ENCODE data around the gene PLB1. TPM values are rescaled to one million over a fixed set of nuclear protein-coding genes. Genes with fewer than 3 reads are reported as not detected.

PLB1 gene
- total and polyA plus RNA-seq, 3 experiments from 2014 or later = 0.16 to 0.39 (median 0.35) TPM

GRCh38 chr2:28610583-28611201, 114.8 kb downstream of the PLB1 start:
- Histone ChIP-seq H3K27ac (ENCODE audit: low read depth, low read length) (no peak overlapping the region), H3K4me1 (ENCODE audit: insufficient read depth, low read length) (peaks cover 36% of the 10 kb centered on the region), H3K36me3 (ENCODE audit: insufficient read depth, low read length) (no peaks in the 10 kb centered on the region), H3K4me3 (ENCODE audit: low read length) (no peak overlapping the region), H3K9me3 (ENCODE audit: low read length) (no peaks in the 10 kb centered on the region), H3K27me3 (ENCODE audit: insufficient read depth, low read length, poor library complexity, severe bottlenecking) (no peaks in the 10 kb centered on the region)
- no peaks in the 10 kb centered on the region for H3K9me3 Mint-ChIP-seq
- DNase-seq = no peak
- peak overlapping the region in 3 of 8 donors; percentile 1 to 64 (median 43) for H3K27ac Mint-ChIP-seq
- no peak overlapping the region for H3K4me3 Mint-ChIP-seq
- H3K4me1 Mint-ChIP-seq = peaks cover 0 to 12% (median 4%) of the 10 kb centered on the region in 3 donors
- no peaks in the 10 kb centered on the region for H3K36me3 Mint-ChIP-seq
- ChIA-PET CTCF (no interaction called here), POLR2A (no interaction called here)
- peaks cover 1 to 4% of the 10 kb centered on the region in 2 donors for H3K27me3 Mint-ChIP-seq

DNA sequence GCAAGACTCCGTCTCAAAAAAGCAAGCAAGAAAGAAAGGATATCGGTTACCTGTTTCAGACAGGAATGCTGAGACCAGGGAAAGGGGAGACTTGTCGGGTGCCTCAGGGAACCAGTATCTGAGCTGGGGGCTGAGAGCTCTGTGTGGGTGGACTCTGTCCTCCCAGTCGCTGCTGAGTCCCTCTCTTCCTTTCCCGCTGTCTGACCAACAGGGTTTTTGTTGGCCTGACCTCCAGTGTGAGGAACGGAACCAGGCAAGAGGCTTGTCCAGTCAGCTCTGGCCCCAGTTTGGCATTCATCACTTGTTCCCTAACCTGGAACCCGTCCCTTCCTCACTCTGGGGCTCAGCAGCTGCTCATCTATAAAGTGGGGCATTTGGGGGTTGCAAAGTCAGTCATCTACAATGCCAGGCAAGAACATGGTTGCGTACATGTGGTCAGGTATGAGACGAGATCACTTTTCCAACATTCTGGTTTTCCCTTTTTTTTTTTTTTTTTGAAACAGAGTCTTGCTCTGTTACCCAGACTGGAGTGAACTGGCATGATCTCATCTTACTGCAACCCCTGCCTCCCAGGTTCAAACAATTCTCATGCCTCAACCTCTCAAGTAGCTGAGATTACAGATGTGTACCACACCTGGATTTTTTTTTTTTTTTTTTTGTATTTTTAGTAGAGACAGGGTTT, 116.4 kb downstream of the PLB1 start:
- no peak for DNase-seq
- no peak overlapping the region for H3K4me3 Mint-ChIP-seq
- Histone ChIP-seq H3K36me3 (ENCODE audit: insufficient read depth, low read length) (no peaks in the 10 kb centered on the region), H3K27ac (ENCODE audit: low read depth, low read length) (no peak overlapping the region), H3K4me1 (ENCODE audit: insufficient read depth, low read length) (peaks cover 51% of the 10 kb centered on the region), H3K4me3 (ENCODE audit: low read length) (no peak overlapping the region), H3K27me3 (ENCODE audit: insufficient read depth, low read length, poor library complexity, severe bottlenecking) (no peaks in the 10 kb centered on the region), H3K9me3 (ENCODE audit: low read length) (no peaks in the 10 kb centered on the region)
- H3K27me3 Mint-ChIP-seq = peaks cover 1 to 4% of the 10 kb centered on the region in 2 donors
- no peaks in the 10 kb centered on the region for H3K36me3 Mint-ChIP-seq
- H3K27ac Mint-ChIP-seq = peak overlapping the region in 3 of 8 donors; percentile 12 to 65 (median 25)
- POLR2A ChIA-PET = interaction anchor here (0.7 kb wide), 1 partner anchor 1256 kb away, joined by 8 read pairs; the partner anchor contains the start of gene GTF3C2
- peaks cover 2 to 21% (median 5%) of the 10 kb centered on the region in 3 donors for H3K4me1 Mint-ChIP-seq
- CTCF ChIA-PET = interaction anchor here (0.7 to 1.5 kb wide), 5 partner anchors 8 to 161 kb away, joined by 3 to 10 read pairs (median 3); no protein-coding TSS in a partner anchor
- H3K9me3 Mint-ChIP-seq = no peaks in the 10 kb centered on the region

DNA sequence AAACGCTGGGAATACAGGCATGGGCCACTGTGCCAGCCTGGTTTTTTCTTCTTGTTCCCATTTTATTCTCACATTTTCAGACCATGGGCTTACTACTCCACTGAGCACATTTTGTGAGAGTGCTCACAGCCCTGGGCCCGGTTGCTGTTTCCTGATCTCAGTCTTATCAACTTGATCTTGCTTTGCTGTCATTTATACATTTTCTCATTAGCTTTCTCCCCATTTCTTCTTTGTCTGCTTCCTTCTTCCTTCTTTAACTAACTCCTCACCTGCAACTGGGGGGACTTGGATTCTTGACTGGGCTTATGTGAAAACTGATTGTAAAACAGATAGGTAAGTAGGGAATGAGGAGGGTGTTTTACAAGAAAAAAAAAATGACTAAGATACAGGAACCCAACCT, 117.3 kb downstream of the PLB1 start:
- peaks cover 1 to 4% of the 10 kb centered on the region in 2 donors for H3K27me3 Mint-ChIP-seq
- DNase-seq = no peak
- POLR2A ChIA-PET = interaction anchor here (0.7 to 1.4 kb wide), 2 partner anchors 18 to 1257 kb away, joined by 3 to 8 read pairs; partner anchors contain the start of gene GTF3C2
- Histone ChIP-seq H3K36me3 (ENCODE audit: insufficient read depth, low read length) (no peaks in the 10 kb centered on the region), H3K27me3 (ENCODE audit: insufficient read depth, low read length, poor library complexity, severe bottlenecking) (no peaks in the 10 kb centered on the region), H3K4me1 (ENCODE audit: insufficient read depth, low read length) (peaks cover 60% of the 10 kb centered on the region), H3K9me3 (ENCODE audit: low read length) (no peaks in the 10 kb centered on the region), H3K4me3 (ENCODE audit: low read length) (no peak overlapping the region), H3K27ac (ENCODE audit: low read depth, low read length) (no peak overlapping the region)
- H3K4me1 Mint-ChIP-seq = peaks cover 6 to 30% (median 13%) of the 10 kb centered on the region in 3 donors
- CTCF ChIA-PET = interaction anchor here (0.7 to 1.5 kb wide), 3 partner anchors 9 to 160 kb away, joined by 3 to 10 read pairs (median 5); no protein-coding TSS in a partner anchor
- H3K27ac Mint-ChIP-seq = no peak overlapping the region
- peak overlapping the region in 1 of 7 donors; percentile 3 for H3K4me3 Mint-ChIP-seq
- H3K9me3 Mint-ChIP-seq = no peaks in the 10 kb centered on the region
- no peaks in the 10 kb centered on the region for H3K36me3 Mint-ChIP-seq

DNA sequence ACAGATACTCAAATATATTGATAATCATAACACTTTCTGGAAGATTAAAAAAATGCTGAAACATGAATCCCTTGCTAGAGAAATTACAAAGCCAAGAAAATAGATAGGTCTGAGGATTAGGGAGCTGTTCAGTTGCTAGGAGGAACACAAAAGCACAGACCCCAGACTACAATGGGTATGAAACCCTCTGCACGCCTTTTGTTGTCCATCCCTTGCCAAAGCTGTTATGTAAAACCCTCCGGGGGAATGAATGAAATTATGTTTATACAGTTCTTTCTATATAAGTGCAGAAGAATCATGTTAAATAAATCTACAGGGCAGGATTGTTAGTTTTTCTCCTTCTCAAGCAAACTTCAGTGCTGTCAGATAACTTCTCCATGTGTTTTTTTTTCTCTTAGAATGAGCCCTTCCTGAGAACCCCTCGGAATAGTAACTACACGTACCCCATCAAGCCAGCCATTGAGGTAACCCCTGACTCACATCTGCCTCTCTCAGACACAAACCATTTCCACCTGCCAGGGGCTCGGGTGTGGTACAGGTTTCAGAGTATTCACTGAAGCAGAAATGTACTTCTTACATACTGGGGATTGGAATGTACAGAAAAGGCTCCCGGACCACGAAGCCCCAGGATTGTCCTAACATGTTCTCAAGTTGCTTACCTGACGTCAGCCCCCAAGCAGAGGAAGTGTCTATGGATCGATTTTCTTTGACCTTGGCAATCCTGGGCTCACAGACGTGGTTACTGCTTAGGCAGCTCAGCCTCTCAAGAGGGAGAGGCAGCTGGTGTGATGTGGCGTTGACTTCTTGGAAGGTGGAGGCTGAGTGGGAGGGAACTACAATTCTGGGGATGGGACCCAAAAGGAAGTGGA, 118.0 kb downstream of the PLB1 start:
- H3K27ac Mint-ChIP-seq = no peak overlapping the region
- no peak overlapping the region for H3K27ac ChIP-seq (ENCODE audit: low read depth, low read length)
- no peaks in the 10 kb centered on the region for H3K36me3 Mint-ChIP-seq
- H3K36me3 ChIP-seq (ENCODE audit: insufficient read depth, low read length) = no peaks in the 10 kb centered on the region
- H3K27me3 Mint-ChIP-seq = peaks cover 1 to 4% of the 10 kb centered on the region in 2 donors
- peaks cover 10 to 36% (median 13%) of the 10 kb centered on the region in 3 donors for H3K4me1 Mint-ChIP-seq
- H3K4me3 Mint-ChIP-seq = no peak overlapping the region
- H3K9me3 ChIP-seq (ENCODE audit: low read length) = no peaks in the 10 kb centered on the region
- H3K27me3 ChIP-seq (ENCODE audit: insufficient read depth, low read length, poor library complexity, severe bottlenecking) = no peaks in the 10 kb centered on the region
- peaks cover 67% of the 10 kb centered on the region for H3K4me1 ChIP-seq (ENCODE audit: insufficient read depth, low read length)
- CTCF ChIA-PET = interaction anchor here (0.9 to 1.5 kb wide), 2 partner anchors 20 kb away, joined by 4 to 10 read pairs; no protein-coding TSS in a partner anchor
- H3K9me3 Mint-ChIP-seq = no peaks in the 10 kb centered on the region
- POLR2A ChIA-PET = interaction anchor here (1.4 kb wide), 1 partner anchor 19 kb away, joined by 3 read pairs; no protein-coding TSS in a partner anchor
- no peak for DNase-seq
- no peak overlapping the region for H3K4me3 ChIP-seq (ENCODE audit: low read length)

DNA sequence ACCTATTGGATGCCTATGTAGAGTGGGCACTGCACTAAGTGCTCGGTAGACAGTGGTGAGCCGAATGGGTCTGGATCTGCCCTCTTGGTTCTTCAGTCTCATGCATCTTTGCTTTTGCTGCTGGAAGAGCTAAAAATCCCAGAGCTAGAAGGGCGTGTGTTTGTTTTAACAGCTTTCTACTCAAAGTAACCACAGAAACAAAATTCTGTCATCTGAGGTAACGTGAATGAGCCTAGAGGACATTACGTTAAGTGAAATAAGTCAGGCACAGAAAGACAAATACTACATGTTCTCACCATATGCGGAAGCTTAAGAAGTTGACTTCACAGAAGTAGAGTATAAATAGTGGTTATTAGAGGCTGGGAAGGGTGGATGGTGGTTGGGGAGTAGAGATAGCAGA, 119.8 kb downstream of the PLB1 start:
- no peaks in the 10 kb centered on the region for H3K36me3 ChIP-seq (ENCODE audit: insufficient read depth, low read length)
- Mint-ChIP-seq H3K36me3 (no peaks in the 10 kb centered on the region), H3K4me3 (no peak overlapping the region), H3K9me3 (no peaks in the 10 kb centered on the region), H3K27ac (no peak overlapping the region), H3K4me1 (peaks cover 26 to 51% (median 31%) of the 10 kb centered on the region in 3 donors), H3K27me3 (peaks cover 1 to 4% of the 10 kb centered on the region in 2 donors)
- no peaks in the 10 kb centered on the region for H3K27me3 ChIP-seq (ENCODE audit: insufficient read depth, low read length, poor library complexity, severe bottlenecking)
- H3K4me1 ChIP-seq (ENCODE audit: insufficient read depth, low read length) = peaks cover 85% of the 10 kb centered on the region
- peak in 2 of 5 donors; percentile 28 to 60 for DNase-seq
- no peaks in the 10 kb centered on the region for H3K9me3 ChIP-seq (ENCODE audit: low read length)
- ChIA-PET POLR2A (interaction anchor here (0.9 kb wide), 1 partner anchor 8 kb away, joined by 3 read pairs; no protein-coding TSS in a partner anchor), CTCF (interaction anchor here (1.3 to 1.6 kb wide), 3 partner anchors 21 to 193 kb away, joined by 3 to 15 read pairs (median 5); no protein-coding TSS in a partner anchor)
- H3K4me3 ChIP-seq (ENCODE audit: low read length) = no peak overlapping the region
- H3K27ac ChIP-seq (ENCODE audit: low read depth, low read length) = no peak overlapping the region

DNA sequence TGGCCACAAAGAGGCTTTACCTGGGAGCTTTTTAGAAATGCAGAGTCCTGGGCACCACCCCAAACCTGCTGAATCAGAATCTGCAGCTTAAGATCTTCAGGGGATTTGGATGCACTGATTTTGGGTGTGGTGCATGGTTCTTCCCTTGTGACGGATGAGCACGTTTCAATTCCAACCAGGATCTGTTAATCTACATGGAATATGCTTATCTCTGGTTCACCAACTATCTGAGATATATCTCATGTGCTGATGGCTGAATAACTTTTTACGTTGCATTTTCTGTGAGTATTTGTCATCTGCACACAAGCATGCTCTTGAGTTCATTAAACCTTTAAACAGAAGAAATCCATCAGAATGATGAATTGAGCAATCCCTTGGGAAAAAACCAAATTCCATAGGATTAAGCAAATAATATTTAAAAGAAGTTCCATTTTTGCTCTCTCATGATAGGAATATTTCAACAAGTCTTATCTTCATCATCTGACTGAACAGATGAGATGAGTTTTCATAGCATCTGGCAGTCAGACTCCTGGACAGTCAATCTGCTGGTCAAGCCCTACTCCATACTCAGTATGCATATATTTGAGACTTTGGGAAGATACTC, 120.6 kb downstream of the PLB1 start:
- POLR2A ChIA-PET = no interaction called here
- Mint-ChIP-seq H3K9me3 (no peaks in the 10 kb centered on the region), H3K27ac (peak overlapping the region in 2 of 8 donors; percentile 66 to 68), H3K4me1 (peaks cover 34 to 51% (median 36%) of the 10 kb centered on the region in 3 donors), H3K36me3 (no peaks in the 10 kb centered on the region), H3K27me3 (peaks cover 0 to 1% of the 10 kb centered on the region in 2 donors), H3K4me3 (no peak overlapping the region)
- CTCF ChIA-PET = interaction anchor here (1.3 to 2.0 kb wide), 4 partner anchors 22 to 192 kb away, joined by 3 to 15 read pairs (median 9); no protein-coding TSS in a partner anchor
- DNase-seq = no peak
- Histone ChIP-seq H3K9me3 (ENCODE audit: low read length) (no peaks in the 10 kb centered on the region), H3K27me3 (ENCODE audit: insufficient read depth, low read length, poor library complexity, severe bottlenecking) (no peaks in the 10 kb centered on the region), H3K4me1 (ENCODE audit: insufficient read depth, low read length) (peaks cover 93% of the 10 kb centered on the region), H3K27ac (ENCODE audit: low read depth, low read length) (no peak overlapping the region), H3K4me3 (ENCODE audit: low read length) (no peak overlapping the region), H3K36me3 (ENCODE audit: insufficient read depth, low read length) (no peaks in the 10 kb centered on the region)

DNA sequence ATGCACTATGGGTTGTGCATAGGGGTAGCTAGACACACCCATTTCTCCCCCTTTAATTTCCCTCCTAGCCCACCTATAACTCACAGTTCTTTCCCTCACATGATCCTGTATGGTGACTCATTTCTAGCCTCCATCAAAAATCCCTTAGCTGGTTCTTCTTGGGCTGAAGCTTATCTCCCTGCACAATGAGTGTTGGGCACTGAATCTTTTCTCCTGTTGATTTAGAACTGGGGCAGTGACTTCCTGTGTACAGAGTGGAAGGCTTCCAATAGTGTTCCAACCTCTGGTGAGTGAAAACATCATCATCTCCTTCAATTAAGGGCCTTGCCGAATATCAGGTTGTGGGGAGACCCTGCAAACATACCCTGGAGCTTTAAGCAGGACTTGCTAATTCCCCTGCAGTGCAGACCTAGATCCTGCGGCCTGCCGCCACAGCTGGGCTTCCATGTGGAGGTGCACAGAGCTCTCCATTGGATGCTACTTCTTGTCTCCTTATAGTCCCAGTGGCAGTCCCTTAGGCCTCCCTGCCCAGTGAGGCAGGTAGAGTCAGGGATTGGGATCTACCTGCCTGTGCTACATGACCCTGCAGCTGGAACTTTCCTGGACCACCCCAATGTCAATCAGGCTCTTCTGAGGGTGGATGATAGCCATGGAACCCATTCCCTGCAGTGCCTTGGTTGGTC, 121.8 kb downstream of the PLB1 start:
- peaks cover 99% of the 10 kb centered on the region for H3K4me1 ChIP-seq (ENCODE audit: insufficient read depth, low read length)

More for the DNA sequence above, 121.8 kb downstream of the PLB1 start:
- no peaks in the 10 kb centered on the region for H3K9me3 Mint-ChIP-seq
- Histone ChIP-seq H3K36me3 (ENCODE audit: insufficient read depth, low read length) (no peaks in the 10 kb centered on the region), H3K27me3 (ENCODE audit: insufficient read depth, low read length, poor library complexity, severe bottlenecking) (no peaks in the 10 kb centered on the region), H3K4me3 (ENCODE audit: low read length) (no peak overlapping the region), H3K9me3 (ENCODE audit: low read length) (no peaks in the 10 kb centered on the region), H3K27ac (ENCODE audit: low read depth, low read length) (no peak overlapping the region)
- no peak for DNase-seq
- no peaks in the 10 kb centered on the region for H3K36me3 Mint-ChIP-seq
- H3K4me3 Mint-ChIP-seq = peak overlapping the region in 1 of 7 donors; percentile 13
- H3K4me1 Mint-ChIP-seq = peaks cover 44 to 62% (median 46%) of the 10 kb centered on the region in 3 donors
- H3K27me3 Mint-ChIP-seq = no peaks in the 10 kb centered on the region
- H3K27ac Mint-ChIP-seq = peak overlapping the region in 7 of 8 donors; percentile 27 to 80 (median 66)
- POLR2A ChIA-PET = interaction anchor here (1.0 kb wide), 1 partner anchor 9 kb away, joined by 3 read pairs; no protein-coding TSS in a partner anchor
- CTCF ChIA-PET = interaction anchor here (2.0 kb wide), 1 partner anchor 23 kb away, joined by 13 read pairs; no protein-coding TSS in a partner anchor
